ENCODE measurements around the gene HOXA7.

Gene HOXA7

DNA sequence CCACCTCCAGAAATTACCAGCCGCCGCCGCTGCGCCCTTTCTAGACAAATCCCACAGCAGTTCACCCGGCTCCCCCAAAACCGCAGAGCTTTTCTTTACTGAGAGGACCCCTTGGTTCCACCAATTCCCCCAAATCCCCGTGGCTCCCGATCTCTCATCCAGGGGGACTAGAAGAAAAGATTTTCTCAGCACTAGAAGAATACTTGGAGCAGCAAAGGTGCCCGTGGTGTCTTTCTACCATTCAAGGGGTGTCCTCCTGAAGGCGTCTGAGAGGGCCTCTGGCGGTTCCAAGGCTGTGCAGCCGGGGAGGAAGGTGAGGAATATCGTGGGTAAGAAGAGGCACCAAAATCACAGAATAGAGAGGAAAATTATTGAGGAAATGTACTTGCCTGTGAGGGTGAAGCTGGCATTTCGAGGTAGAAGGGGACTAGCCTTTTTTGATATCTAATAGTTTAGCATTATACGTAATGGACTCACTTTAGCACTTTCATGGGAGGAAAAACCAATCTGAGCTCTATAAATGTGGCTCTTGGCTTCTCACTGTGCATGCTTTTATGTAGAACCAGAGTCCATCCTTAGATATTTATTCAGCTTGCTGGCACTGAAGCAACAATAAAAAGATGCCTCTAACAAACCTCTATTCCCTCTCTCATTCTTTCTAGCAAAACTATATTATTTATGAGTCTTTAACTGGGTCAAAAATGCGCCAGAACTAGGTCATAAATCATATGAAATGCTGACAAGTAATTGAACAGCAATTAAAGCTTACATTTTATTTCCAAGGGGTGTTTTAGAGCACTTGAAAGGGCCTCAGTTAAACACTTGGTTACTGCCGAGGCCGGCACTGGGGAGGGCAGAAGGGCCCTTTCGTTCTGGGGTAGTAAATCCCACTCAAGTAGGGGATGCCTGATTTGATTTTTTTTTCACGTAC is 40.2 kb downstream of the HOXA7 start:
- no peak for DNase-seq

DNA sequence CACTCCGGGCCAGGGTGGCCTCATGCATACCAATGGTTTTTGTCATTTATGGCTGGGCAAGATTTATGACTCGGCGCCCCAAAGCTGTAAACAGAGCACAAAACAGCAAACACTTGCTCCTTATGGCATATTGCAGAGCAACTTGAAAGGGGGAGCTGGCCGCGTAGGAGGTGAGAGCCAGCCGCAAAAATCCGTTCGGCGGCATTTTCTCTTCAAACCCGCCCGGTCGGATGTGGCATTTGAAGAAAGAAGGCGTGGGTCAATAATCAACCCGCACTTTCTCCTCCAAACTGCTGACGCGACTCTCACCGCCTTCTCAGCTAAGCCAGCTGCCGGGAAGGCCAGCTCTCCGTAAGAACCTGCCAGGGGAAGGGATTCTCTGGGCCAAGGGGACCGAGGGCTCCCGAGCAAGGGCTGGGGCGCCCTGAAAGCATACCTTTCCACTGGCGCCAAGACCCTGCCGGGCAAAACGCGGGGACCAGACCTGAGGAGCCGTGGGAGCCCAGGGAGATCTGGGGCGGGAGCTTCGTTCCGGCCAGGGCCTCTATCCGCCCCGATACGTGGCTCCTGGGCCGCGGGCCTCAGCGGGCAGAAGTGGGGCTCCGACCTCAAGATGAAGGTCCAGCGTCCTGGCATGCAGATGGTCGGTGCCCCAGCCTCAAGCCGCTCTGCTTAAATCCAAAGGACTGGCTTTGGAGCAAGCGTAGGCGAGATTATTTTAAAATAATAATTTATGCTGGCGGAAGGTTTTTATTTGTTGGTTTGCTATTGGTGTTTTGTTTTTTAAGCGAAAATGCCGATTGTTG is 41.1 kb downstream of the HOXA7 start:
- peak; percentile 46 for DNase-seq

DNA sequence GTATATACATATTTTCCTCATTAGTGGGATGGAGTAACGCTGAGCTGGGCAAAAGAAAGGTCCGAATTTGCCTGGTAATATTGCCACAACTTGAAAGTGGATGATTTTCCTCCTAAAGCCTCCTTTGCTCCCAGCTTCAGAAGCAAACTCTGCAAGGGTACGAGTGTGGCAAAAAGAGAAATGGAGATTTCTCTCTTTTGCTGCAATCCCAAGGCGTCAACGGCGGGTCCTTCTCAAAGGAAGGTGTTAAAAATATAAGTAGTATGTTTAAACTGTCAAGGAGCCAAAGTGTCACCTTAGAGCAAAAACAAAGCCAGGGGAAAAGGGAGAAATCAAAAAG is 41.6 kb downstream of the HOXA7 start:
- DNase-seq = no peak

DNA sequence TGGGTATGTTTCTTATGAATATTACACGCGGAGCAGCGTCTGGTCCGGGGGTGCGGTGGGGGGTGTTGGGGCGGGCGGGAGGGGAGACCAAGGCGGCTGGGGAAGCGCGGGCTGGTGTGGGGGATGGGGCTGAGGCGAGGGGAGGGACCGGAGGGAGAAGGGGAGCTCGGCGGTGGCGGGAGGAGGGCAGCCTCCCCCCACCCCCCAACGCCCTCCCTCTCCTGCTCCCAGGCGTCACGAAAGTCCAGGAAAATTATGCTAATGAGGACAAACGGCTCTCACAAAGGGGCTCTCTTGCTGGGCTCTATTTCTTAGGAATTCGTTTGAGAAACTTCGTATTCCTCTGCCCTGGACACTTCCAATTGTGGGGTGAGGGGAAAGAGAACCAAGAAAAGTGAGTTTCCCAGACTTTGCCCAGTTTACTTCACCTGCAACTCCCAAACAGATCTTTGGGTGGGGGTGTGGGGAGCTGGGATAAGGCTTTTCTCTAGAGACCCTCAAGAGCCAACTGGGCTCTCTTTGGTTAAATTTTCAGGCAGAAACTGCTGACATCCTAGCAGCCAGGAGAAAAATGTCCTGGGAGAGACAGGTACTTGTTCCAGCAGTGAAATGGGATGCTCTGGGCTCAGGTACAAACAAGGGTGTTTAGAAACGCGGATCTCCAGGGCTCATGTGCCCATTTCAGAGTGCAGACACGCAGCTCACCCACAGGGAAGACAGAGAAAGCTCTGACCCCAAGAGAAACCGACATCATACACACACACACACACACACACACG is 42.3 kb downstream of the HOXA7 start:
- peak; percentile 63 for DNase-seq

DNA sequence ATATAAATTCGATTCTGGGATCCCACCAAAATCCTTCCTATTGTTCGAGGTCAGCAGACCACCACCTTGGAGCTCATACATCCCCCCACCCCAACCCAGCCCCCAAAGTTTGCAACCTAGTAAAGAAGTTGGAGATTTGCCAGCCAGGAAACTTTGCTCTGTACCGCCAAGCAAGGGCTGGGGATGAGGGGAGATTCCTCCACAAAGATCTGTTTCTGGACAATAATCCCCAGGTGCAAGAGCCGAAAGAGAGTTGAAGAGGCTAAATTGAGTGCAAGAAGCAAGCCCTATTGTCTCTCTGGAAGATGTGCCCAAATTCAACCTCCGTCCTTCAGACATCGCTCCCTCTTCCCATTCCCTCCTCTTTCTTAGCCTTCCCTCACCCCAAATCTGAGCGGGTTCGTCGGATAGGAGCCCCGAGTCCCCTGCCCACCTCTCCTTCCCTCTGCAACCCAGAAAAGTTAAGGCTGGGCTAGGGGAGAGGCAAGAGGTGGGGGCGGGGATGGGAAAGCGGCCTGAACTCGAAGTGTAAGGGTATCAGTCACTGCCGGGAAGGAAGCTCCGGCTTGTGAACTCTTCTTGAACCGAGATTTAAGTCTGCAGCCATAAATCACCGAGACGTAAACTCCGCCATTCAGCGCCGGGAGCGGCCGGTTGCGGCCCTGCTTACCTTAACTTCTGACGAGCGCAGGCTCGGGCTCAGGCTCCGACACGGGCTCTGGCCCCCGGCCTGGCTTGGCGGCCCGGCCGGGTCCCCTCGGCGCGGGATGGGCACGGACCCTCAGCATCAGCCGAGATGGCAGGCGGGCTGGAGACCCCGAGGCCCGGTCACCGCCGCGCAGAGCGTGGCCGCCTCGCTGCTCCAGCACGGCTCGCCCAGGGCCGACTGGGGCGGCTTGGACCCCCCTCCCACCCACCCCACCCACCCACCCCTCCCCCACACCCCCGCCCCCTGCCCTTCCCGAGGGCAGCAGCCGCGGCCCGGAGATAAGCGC is 43.2 kb downstream of the HOXA7 start:
- DNase-seq = peak; percentile 84

DNA sequence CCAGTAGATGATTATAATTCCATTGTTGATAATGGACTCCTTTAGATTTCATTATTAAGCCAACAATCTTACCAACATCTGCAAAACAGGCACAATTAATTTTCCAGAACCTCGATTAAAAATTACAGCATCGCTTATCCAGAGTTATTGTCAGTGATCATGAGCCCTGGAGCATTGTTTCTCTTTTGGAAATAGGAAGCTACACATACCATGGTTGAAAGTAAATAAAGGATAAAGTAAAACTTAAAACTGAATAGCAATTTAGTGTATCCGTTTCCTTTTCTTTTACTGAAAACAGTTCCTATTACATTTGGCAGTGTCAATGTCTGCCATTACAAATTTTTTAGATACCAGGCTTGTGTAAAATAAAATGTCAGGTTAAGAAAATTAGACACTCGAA is 44.1 kb downstream of the HOXA7 start:
- no peak for DNase-seq

DNA sequence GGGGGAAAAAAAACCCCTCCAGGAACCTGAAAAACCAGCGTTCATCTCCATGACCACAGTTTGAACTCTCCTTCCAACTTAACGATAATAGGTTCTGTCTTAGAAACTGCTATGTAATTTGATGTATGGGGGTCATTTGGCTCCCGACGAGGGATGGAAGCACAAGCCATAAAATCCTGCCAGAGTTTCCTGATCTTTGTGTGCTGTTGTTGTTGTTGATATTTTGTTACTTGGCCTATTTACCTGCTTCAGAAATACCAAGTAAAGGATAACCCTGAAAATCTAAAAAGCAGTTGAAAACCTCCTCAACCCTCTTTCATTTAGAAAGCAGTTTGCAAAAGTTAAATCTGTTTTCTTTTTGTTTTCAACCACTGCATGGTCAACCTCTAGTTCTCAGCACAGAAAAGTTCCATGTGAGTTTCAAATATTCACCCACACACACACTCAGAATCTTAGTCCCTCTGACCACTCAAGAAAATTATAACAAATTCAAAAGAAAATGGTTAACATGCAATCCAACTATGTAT is 44.7 kb downstream of the HOXA7 start:
- DNase-seq = no peak

DNA sequence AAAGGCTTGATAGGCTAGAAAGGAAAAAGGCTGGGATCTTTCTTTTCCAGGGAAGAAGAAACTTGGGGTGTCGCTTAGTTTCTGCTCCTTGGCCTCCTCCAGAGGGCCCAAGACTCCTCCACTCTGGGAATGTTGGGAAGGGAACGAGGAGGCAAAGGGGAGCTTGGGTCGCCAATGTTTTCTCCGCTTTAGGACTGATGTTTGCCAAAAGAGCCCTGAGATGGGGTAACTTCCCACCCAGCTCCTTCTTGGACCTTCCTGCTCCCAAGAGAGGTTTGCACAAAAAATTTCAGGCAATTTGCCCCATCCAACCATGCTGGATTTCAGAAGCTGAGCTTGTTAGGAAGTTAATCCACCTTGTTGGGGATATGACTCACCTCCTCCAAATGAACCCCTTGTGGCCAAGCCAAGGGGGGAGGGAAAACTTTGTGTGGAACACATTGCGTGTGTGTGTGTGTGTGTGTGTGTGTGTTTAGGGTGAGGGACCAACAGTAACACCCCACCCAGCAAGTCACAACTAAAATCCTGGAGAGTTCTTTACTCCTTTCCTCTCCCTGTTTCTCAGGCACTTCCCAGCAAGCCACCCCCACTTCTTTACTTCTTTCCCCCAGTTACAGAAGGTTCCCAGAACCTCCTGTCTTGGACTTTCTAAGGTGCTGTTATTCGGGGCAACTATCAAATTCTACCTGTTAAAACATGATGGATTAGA is 45.3 kb downstream of the HOXA7 start:
- peak; percentile 51 for DNase-seq

DNA sequence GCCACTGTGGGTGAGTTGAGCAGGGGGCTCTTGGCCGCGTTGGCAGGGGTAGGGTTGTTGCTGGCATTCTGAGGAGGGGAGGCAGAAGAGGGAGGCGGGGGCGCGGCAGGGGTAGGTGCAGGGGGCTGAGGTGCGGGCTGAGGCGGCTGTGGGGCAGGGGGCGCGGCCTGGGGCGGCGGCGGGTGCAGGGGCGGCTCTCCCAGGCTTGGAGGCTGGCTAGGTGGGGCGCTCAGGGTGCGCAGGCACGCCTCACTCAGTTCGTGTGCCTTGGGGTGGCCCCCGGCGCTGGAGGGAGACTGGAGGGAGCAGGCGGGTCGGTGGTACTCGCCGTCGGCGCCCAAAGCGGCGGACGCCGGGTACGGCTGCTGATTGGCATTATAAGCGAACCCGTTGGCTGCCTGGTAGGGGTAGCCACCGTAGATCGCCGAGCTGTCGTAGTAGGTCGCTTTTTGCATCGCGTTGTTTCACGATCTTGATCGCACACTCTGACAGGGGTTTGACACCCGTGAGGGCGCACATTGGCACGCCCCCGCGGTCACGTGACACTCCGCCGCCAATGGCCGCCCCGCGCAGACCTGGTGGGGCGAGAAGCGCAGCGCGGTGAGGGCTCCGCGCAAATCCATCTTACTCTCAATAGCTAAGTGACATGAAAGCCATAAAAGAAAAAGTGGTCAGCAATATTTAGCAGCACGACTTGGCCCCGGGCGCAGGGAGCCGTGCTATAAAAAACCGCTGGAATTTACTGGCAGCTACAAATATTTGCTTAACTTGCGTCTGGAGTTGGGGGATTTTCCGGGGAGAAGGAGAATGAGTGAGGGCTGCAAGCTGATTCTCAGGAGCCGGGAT is 46.1 kb downstream of the HOXA7 start:
- DNase-seq = peak; percentile 75

DNA sequence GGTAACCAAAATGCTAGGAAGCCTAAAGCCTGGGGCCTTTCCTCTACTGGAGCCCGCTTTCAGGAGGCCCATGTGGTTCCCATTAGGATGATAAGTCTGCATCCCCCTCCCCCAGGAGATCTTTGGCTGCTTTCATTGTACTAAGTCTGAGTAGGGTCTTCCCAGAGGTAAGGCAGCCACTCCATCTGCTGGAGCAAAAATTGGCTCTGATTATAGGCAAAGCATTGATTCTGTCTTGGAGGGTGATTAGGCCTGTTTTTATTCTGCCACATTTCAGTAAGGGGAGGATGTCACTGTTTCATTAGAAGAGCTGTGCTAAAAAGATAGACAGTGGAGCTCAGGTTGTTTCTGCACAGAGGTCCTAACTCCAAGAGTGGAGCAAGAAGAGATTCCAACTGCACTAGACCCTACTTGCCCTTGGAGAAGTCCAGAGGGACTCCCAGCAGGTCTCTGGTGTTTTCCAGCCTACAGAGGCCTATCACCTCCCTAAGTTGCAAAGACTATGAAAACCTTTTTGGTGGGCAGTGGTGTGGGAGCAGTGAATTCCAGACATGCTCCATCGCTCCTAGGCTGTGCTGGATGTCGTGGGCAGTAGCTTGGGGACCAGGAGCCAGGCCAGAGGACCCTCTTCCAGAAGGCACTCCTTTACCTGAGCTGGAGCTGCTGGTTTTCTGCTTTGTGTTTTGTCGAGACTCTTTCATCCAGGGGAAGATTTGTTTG is 46.8 kb downstream of the HOXA7 start:
- DNase-seq = peak; percentile 31

DNA sequence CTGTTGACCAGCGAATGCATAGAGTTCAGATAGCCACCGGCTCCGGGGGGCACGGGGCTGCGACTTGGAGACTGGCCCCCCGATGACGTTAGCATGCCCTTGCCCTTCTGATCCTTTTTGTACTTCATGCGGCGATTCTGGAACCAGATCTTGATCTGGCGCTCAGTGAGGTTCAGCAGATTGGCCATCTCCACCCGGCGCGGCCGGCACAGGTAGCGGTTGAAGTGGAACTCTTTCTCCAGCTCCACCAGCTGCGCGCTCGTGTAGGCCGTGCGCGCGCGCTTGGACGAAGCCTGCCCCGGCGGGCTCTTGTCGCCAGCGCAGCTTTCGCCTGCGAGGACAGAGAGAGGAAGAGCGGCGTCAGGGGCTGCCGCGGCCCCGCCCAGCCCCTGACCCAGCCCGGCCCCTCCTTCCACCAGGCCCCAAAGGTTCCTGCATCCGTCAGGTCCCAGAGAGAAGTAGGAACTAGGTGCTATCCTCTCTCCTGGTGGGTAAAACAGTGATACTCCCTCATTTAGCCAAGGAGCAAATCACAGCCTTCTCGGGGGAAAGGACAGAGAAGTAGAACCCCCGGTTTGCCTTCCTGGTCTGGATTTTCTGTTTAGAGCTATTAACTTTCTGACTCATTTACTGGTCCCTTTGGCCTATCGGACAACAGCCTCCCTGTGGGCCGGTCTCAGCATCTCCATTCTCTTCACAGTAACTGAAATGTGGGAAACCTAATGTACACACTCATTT is 47.9 kb downstream of the HOXA7 start:
- DNase-seq = peak; percentile 37

DNA sequence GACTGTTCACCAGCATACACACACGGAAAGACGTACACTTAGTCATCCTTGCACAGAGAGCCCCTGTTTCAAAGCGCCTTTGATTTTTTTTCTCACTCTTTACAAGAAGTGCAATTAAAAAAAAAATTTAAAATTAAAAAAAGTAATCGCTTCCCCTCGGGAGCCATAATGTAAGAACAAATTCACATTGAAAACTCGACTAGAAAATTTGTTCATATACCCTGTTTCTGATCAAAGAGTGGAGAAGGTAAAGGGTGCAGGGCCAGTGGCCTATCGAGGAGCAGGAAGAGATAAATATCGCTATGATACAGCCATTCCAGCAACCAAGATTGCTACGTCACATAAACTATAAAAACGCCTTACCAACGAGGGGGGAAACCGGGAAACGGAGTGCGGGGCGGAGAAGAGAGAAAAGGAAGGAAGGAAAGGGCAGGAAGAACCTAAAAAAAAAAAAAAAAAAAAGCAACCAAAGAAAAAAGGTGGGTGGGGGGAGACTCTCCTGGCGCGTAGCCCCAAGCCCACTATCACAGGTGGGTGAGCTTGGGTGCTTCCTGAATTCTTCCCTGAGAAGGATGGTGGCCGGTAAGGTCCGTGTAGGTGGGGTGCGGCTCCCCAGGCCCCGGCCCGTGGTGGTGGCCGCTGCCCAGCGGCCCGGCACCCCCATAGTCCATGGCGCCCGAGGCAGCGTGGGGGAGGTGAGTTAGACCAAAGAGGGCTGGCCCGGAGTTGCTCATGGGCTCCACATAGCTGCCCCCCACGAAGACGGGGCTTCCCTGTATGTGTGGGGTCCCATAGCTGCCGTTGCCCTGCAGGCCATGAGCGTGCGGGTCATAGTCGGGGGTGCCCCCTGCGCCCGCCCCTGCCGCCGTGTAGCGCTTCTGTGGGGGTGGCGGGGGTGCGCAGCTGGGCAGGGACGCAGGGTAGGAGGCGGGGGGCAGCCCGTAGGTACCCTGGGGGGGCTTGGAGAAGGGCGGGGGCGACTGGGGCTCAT is 48.8 kb downstream of the HOXA7 start:
- no peak for DNase-seq

DNA sequence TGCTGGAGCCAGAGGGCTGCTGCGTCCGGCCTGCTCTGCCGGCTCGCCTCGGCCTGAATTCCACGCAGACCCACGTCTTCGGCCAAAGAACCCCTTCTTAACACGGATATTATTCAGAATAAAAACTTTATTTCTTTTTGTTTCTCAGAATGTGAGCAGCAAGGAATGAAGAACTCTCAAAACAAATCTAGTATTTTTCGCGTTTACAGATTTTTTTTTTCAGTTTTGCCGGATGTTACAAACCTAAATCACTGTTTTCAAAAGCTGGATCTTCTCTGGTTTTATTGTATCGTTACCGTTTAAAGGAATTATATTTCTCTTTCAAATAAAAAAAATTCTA is 49.6 kb downstream of the HOXA7 start:
- DNase-seq = no peak

DNA sequence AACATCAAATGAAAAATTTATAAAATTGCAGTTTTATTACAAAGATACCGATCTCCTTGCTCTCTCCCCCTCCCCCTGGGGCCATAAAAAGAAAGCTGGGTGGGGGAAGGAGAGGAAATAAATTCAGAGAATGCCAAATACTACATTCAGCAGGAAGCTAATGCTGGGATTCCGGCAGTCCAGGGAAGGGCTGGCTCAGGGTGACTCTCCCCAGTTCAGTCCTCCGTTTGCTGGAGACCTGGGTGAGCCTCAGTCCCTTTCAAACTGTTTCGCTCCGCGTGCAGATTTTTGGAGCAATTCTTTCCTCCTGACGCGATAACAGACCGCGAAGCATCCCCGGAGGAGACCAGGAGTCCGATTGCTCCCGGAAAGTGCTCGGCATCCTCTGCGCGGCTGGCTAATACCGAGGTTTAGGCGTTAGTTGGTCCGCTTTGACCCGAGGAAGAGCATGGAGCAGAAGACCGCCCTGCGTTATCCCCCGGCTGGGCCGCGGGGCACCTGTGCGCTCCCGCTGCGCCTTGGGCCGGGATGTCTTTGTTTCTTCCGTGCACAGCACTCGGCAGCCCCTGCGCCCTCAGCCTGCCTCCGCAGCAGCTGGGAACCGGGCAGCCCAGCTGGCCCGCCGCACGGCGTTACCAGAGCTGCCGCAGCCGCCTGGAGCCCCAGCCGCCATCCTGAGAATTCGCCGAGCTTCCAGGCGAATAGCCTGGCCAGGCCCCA is 50.1 kb downstream of the HOXA7 start:
- DNase-seq = peak; percentile 48

DNA sequence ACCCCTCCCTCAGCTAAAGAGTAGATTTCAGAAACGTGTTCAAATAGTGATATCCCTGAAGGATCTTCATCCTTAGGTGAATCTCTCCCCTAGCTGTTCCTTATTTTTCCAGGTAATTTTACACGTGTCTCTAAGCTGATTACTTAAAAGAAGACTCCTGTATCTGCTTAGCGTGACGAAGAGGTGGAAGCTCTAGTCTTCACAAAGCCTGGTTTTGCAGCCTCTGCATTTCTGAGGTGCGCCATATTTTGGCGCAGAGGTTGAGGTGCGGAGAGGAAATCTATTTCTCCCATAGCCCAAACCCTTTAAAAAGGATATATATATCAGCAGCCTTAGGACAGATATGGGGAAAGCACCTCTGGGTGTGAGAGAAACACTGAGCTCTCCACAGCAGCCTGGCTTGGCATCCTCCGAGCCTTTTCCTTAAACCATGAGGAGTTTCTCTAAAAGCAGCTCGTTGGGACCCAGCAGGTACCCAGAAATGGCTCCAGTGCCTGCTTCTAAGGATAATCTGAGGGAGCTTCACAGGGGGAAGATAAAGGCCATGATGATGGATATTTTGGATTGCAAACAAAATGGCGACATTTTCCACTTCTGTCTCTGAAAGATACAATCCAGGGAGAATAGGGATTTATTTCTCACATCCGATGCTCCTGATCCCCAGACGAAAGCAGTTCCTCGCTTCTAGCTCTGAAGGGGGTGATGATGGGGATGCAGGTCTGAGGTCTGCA is 51.0 kb downstream of the HOXA7 start:
- DNase-seq = no peak

Measured in femur (tissue), 1 donor.